Nephron progenitor cell (in vitro differentiated cells): Measurements from ENCODE around the gene PRKCZ.

Experiments
- DNase-seq: peaks from one replicate; pipeline ENCODE4 v3.0.0; 2021
- H3K27ac Mint-ChIP-seq: 2 replicates; pipeline ENCODE4 v1.8.0; 2021; ENCODE audit warnings: mild to moderate bottlenecking, moderate library complexity, mixed read lengths
- H3K27me3 Mint-ChIP-seq: 2 replicates; pipeline ENCODE4 v1.8.0; 2021; ENCODE audit warnings: mild to moderate bottlenecking, low read depth, mixed read lengths; ENCODE audit not compliant: poor library complexity
- H3K36me3 Mint-ChIP-seq: 2 replicates; pipeline ENCODE4 v1.8.0; 2021; ENCODE audit warnings: low read depth, mixed read lengths
- H3K4me1 Mint-ChIP-seq: 2 replicates; pipeline ENCODE4 v1.8.0; 2021; ENCODE audit warnings: mixed read lengths
- H3K4me3 Mint-ChIP-seq: 2 replicates; pipeline ENCODE4 v1.8.0; 2021; ENCODE audit warnings: mild to moderate bottlenecking, moderate library complexity, mixed read lengths
- H3K9me3 Mint-ChIP-seq: 2 replicates; pipeline ENCODE4 v1.8.0; 2021; ENCODE audit warnings: mild to moderate bottlenecking, moderate library complexity, mixed read lengths
- CTCF ChIP-seq: fragments of 200-600 bp; sonication (generic); IDR thresholded peaks from 2 replicates; pipeline ENCODE4 v1.5.0; 2021; ENCODE audit warnings: antibody characterized with exemption

PRKCZ gene

DNA sequence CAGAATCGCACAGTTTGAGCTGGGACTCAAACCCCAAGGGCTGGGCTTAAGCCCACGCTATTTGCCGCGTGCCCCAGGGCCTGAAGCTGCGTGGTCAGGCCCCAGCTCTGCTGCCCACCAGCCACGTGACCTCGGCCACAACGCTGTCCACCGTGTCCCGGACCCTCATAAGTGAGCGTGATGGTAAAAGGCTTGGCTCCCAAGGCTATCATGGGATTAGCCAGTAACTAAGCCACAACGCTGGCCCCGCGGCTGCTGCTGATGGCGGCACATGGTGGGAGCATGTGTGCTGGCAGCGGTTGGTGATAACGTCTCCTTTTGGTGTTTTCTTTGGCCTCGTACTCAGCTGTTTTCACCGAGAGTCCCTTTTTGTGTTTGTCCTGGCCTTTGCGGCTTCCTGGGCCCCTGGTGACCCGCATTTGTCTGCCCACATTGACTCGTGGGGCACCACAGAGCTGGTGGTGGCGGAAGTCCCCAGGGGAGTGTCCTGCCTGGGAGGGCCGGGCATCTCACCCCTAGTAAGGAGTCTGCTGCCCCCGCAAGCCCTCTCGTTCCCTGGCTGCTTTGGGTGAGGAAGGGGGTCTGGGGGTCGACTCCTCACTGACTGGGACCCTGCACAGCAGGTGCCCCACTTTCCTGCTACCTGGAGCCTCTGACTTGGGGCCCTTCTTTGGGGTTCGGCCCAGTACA, 29.3 kb downstream of the PRKCZ start:
- peaks cover 4% of the 10 kb centered on the region for H3K27me3 Mint-ChIP-seq

GRCh38 chr1:2080140-2080539, 29.9 kb downstream of the PRKCZ start:
- no peak for DNase-seq
- H3K4me3 Mint-ChIP-seq = no peak overlapping the region
- H3K4me1 Mint-ChIP-seq = peaks cover 26% of the 10 kb centered on the region
- H3K9me3 Mint-ChIP-seq = peaks cover 45% of the 10 kb centered on the region
- no peak for TF ChIP-seq CTCF
- peaks cover 4% of the 10 kb centered on the region for H3K27me3 Mint-ChIP-seq
- H3K27ac Mint-ChIP-seq = peak overlapping the region; percentile 58
- peaks cover 52% of the 10 kb centered on the region for H3K36me3 Mint-ChIP-seq

More for the DNA sequence above, 29.3 kb downstream of the PRKCZ start:
- H3K4me1 Mint-ChIP-seq = peaks cover 32% of the 10 kb centered on the region
- no peak for TF ChIP-seq CTCF
- H3K36me3 Mint-ChIP-seq = peaks cover 52% of the 10 kb centered on the region
- no peak overlapping the region for H3K27ac Mint-ChIP-seq
- H3K9me3 Mint-ChIP-seq = peaks cover 45% of the 10 kb centered on the region
- H3K4me3 Mint-ChIP-seq = no peak overlapping the region
- DNase-seq = no peak

- TF ChIP-seq CTCF = no peak
- no peak for DNase-seq
- Mint-ChIP-seq H3K4me3 (no peak overlapping the region), H3K4me1 (peaks cover 18% of the 10 kb centered on the region), H3K27ac (no peak overlapping the region), H3K27me3 (peaks cover 4% of the 10 kb centered on the region), H3K36me3 (peaks cover 52% of the 10 kb centered on the region), H3K9me3 (peaks cover 45% of the 10 kb centered on the region)
Observed at GRCh38 chr1:2080884-2081283, 30.7 kb downstream of the PRKCZ start.

- Mint-ChIP-seq H3K9me3 (peaks cover 45% of the 10 kb centered on the region), H3K27ac (no peak overlapping the region), H3K36me3 (peaks cover 52% of the 10 kb centered on the region), H3K4me3 (no peak overlapping the region), H3K27me3 (peaks cover 4% of the 10 kb centered on the region), H3K4me1 (peaks cover 18% of the 10 kb centered on the region)
- TF ChIP-seq CTCF = no peak
- DNase-seq = no peak
Observed at GRCh38 chr1:2081326-2081885, 31.2 kb downstream of the PRKCZ start.

DNA sequence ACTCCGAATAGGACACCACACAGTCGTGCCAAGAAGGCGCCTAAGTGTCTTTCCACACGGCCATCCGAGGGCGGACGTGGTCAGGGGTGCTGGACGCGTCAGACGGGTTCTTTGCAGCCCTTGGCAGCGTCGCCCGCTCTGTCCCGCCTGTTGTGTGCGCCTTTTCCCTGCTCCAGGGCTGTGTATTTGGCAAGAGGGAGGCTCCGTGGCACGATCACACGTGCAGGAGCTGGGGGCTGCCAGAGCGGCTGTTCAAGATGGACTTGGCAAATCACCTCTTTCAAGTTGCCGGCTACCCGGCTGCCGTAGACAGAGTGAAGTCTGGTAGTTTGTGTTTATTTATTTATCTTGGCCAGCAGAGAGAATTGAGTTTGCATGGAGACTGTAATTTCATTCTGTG, 31.9 kb downstream of the PRKCZ start:
- H3K27ac Mint-ChIP-seq = no peak overlapping the region
- TF ChIP-seq CTCF = no peak
- no peak for DNase-seq
- H3K9me3 Mint-ChIP-seq = peaks cover 41% of the 10 kb centered on the region
- H3K4me1 Mint-ChIP-seq = peaks cover 18% of the 10 kb centered on the region
- peaks cover 4% of the 10 kb centered on the region for H3K27me3 Mint-ChIP-seq
- peaks cover 47% of the 10 kb centered on the region for H3K36me3 Mint-ChIP-seq
- H3K4me3 Mint-ChIP-seq = no peak overlapping the region

GRCh38 chr1:2083666-2084065, 33.5 kb downstream of the PRKCZ start:
- Mint-ChIP-seq H3K27me3 (peaks cover 4% of the 10 kb centered on the region), H3K27ac (no peak overlapping the region), H3K4me3 (no peak overlapping the region), H3K9me3 (peaks cover 25% of the 10 kb centered on the region), H3K4me1 (peaks cover 27% of the 10 kb centered on the region), H3K36me3 (peaks cover 31% of the 10 kb centered on the region)
- no peak for TF ChIP-seq CTCF
- no peak for DNase-seq
